Measurements from ENCODE around the gene FUT7. TPM values are rescaled to one million over a fixed set of nuclear protein-coding genes. Genes with fewer than 3 reads are reported as not detected.

The FUT7 gene, protein sequence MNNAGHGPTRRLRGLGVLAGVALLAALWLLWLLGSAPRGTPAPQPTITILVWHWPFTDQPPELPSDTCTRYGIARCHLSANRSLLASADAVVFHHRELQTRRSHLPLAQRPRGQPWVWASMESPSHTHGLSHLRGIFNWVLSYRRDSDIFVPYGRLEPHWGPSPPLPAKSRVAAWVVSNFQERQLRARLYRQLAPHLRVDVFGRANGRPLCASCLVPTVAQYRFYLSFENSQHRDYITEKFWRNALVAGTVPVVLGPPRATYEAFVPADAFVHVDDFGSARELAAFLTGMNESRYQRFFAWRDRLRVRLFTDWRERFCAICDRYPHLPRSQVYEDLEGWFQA
- total RNA-seq (ENCODE audit: low replicate concordance): not detected in 2 replicates

GRCh38 chr9:137031904-137032640 is at the start of gene FUT7:
Gene FUT7, minus strand, starts transcription at chr9:137032088. Its CDS starts 97 bp downstream, at chr9:137031991.
- DNase-seq (ENCODE audit: low read depth): no peak
- TF ChIP-seq CTCF (IDR thresholded peaks at IDR 0.05; ENCODE audit: insufficient read depth, low read length): no peak
- no peak within 1 kb of the TSS for H3K4me3 ChIP-seq (ENCODE audit: low read depth, low read length)

GRCh38 chr9:137080260-137081122 is 48.6 kb upstream of the FUT7 start:
- DNase-seq (ENCODE audit: low read depth): no peak
- no peak overlapping the region for H3K4me3 ChIP-seq (ENCODE audit: low read depth, low read length)
- no peak for TF ChIP-seq CTCF (IDR thresholded peaks at IDR 0.05; ENCODE audit: insufficient read depth, low read length)

DNA sequence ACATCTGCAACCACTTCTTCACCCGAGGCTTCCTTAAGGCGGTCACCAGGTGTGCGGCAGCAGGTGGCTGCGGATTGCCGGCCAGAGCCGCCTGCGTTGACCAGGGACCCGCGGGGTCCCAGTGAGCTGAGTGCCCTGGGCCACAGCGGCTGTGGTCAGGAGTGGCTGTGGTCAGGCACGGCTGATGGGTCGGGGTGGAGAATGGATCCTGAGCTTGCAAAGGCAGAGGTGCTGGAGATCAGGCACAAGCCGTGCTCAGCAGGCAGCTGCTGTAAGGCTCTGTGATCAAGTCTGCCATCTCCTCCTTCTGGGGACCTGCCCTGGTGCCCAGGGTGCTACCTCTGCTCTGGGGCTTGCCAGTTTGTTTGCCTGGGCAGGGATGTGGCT is 47.5 kb upstream of the FUT7 start:
- no peak for TF ChIP-seq CTCF (IDR thresholded peaks at IDR 0.05; ENCODE audit: insufficient read depth, low read length)
- no peak overlapping the region for H3K4me3 ChIP-seq (ENCODE audit: low read depth, low read length)
- no peak for DNase-seq (ENCODE audit: low read depth)

DNA sequence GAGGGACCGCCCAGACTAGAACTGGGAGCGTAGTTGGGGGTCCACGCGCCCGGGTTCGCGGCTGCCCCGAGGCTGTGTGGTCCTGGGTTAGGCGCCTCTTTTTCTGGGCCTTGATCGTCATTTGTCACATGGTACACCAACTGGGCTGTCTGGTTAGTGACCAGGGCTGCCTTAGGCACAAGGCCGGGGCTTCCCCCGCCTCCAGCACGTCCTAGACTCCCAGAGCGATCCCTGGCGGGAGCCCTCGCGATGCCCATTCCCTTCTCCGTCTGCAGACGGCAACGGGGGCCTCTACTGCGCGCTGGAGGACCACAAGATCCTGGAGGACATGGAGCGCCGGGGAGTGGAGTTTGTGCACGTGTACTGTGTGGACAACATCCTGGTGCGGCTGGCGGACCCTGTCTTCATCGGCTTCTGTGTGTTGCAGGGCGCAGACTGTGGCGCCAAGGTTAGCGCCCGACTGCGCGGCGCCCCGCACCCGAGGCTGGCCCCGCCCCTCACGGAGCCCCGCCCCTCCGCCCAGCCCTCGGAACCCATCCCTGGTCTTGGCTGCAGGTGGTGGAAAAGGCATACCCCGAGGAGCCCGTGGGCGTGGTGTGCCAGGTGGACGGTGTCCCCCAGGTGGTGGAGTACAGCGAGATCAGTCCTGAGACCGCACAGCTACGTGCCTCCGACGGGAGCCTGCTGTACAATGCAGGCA is 47.0 kb upstream of the FUT7 start:
- H3K4me3 ChIP-seq (ENCODE audit: low read depth, low read length): peak overlapping the region; percentile 80
- no peak for TF ChIP-seq CTCF (IDR thresholded peaks at IDR 0.05; ENCODE audit: insufficient read depth, low read length)
- no peak for DNase-seq (ENCODE audit: low read depth)

DNA sequence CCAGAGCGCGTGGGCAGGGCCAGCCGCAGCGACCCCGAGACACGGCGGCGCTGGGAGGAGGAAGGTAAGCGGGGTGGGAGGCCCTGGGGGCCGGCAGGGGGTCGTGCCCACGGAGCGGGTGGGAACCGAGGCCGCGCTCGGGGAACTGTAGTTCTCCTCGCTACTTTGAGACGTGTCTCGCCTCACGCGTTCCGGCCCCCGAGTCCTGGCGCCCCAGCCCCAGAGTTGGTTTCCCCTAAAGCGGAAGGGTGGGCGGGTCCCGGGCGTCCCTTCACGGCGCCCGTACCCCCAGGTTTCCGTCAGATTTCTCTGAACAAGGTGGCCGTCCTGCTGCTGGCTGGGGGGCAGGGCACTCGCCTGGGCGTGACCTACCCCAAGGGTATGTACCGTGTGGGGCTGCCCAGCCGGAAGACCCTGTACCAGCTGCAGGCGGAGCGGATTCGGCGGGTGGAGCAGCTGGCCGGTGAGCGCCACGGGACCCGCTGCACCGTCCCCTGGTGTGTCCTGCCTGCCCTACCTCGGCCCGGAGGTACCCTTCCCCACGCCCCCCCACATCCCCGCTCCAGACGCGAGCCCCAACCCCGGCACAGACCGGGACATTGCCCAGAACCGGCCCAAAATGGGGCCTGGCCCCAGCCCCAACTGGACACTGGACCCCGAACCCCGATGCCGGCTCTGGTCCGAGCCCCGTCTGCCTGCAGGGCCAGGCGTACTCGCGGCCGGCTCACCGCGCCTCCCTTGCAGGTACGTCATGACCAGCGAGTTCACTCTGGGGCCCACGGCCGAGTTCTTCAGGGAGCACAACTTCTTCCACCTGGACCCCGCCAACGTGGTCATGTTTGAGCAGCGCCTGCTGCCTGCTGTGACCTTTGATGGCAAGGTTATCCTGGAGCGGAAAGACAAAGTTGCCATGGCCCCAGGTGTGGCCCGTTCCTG is 46.1 kb upstream of the FUT7 start:
- TF ChIP-seq CTCF (IDR thresholded peaks at IDR 0.05; ENCODE audit: insufficient read depth, low read length): no peak
- DNase-seq (ENCODE audit: low read depth): no peak

More for the DNA sequence above, 46.1 kb upstream of the FUT7 start:
- peak overlapping the region; percentile 80 for H3K4me3 ChIP-seq (ENCODE audit: low read depth, low read length)

Data from fibroblast of the aortic adventitia (primary cell).